Measurements from ENCODE around the gene ABHD1.

The ABHD1 gene

GRCh38 chr2:27086724-27087593 lies 36.7 kb upstream of the ABHD1 start, which contains the start of gene KHK:
KHK (plus strand) TSS chr2:27086772; CDS start chr2:27087260, 488 bp downstream.
- in situ Hi-C loops (cut with HindIII; ENCODE audit: low sequenced_read_pairs), result no loop called here

- in situ Hi-C loops (cut with HindIII; ENCODE audit: low sequenced_read_pairs), result no loop called here
Observed at GRCh38 chr2:27087823-27088410, 35.7 kb upstream of the ABHD1 start.

GRCh38 chr2:27088634-27089033 lies 35.0 kb upstream of the ABHD1 start:
- in situ Hi-C loops (cut with HindIII; ENCODE audit: low sequenced_read_pairs), result no loop called here

- in situ Hi-C loops (cut with HindIII; ENCODE audit: low sequenced_read_pairs), result no loop called here
Observed at GRCh38 chr2:27089111-27089954, 34.3 kb upstream of the ABHD1 start.

- in situ Hi-C loops (cut with HindIII; ENCODE audit: low sequenced_read_pairs), result loop anchor here (5.0 kb wide), 1 partner anchor 75 kb away; no protein-coding TSS in a partner anchor
Observed at GRCh38 chr2:27091746-27092695, 31.6 kb upstream of the ABHD1 start.

GRCh38 chr2:27092696-27093429 lies 30.8 kb upstream of the ABHD1 start:
- in situ Hi-C loops (cut with HindIII; ENCODE audit: low sequenced_read_pairs), result loop anchor here (5.0 kb wide), 1 partner anchor 76 kb away; no protein-coding TSS in a partner anchor

- in situ Hi-C loops (cut with HindIII; ENCODE audit: low sequenced_read_pairs), result loop anchor here (5.0 kb wide), 1 partner anchor 76 kb away; no protein-coding TSS in a partner anchor
Observed at GRCh38 chr2:27093430-27094352, 29.9 kb upstream of the ABHD1 start.

GRCh38 chr2:27094353-27094984 lies 29.1 kb upstream of the ABHD1 start:
- in situ Hi-C loops (cut with HindIII; ENCODE audit: low sequenced_read_pairs), result loop anchor here (5.0 kb wide), 1 partner anchor 77 kb away; no protein-coding TSS in a partner anchor

- in situ Hi-C loops (cut with HindIII; ENCODE audit: low sequenced_read_pairs), result no loop called here
Observed at GRCh38 chr2:27095427-27095744, 28.2 kb upstream of the ABHD1 start.

GRCh38 chr2:27095745-27096651 lies 27.6 kb upstream of the ABHD1 start:
- in situ Hi-C loops (cut with HindIII; ENCODE audit: low sequenced_read_pairs), result no loop called here

- in situ Hi-C loops (cut with HindIII; ENCODE audit: low sequenced_read_pairs), result no loop called here
Observed at GRCh38 chr2:27096748-27097297, 26.8 kb upstream of the ABHD1 start.

- in situ Hi-C loops (cut with HindIII; ENCODE audit: low sequenced_read_pairs), result no loop called here
Observed at GRCh38 chr2:27097341-27097740, 26.3 kb upstream of the ABHD1 start.

- in situ Hi-C loops (cut with HindIII; ENCODE audit: low sequenced_read_pairs), result no loop called here
Observed at GRCh38 chr2:27099334-27099955, 24.2 kb upstream of the ABHD1 start.

- in situ Hi-C loops (cut with HindIII; ENCODE audit: low sequenced_read_pairs), result no loop called here
Observed at GRCh38 chr2:27100036-27100435, 23.6 kb upstream of the ABHD1 start.

GRCh38 chr2:27102329-27102728 lies 21.3 kb upstream of the ABHD1 start:
- in situ Hi-C loops (cut with HindIII; ENCODE audit: low sequenced_read_pairs), result no loop called here

GRCh38 chr2:27105981-27106380 lies 17.6 kb upstream of the ABHD1 start:
- in situ Hi-C loops (cut with HindIII; ENCODE audit: low sequenced_read_pairs), result no loop called here

Measured in endothelial cell of hepatic sinusoid (primary cell).